DMS153 treated with DMSO at 0.1 percent for 48 hours (cell line): ENCODE results near the gene DLX3.
A peak's percentile ranks its signal among the peaks of the same experiment; 100 is the strongest.
"Not testable (repeated sequence)": the region's sequence is repeated elsewhere in the genome, so short reads cannot be mapped to it uniquely, and the experiment has no call there.

ENCODE experiments used
- DNase-seq: peaks from one replicate; lab custom pipeline; 2025; ENCODE audit not compliant: unreplicated experiment; lab: John Stamatoyannopoulos, UW

The DLX3 gene

GRCh38 chr17:49995055-49995738 lies at the start of gene DLX3:
Gene DLX3 (minus strand): TSS chr17:49995224. CDS start chr17:49994998, 226 bp downstream.
- DNase-seq, result peak; percentile 21

GRCh38 chr17:50044483-50044882 lies 49.5 kb upstream of the DLX3 start:
- no peak for DNase-seq

- no peak for DNase-seq
Observed at GRCh38 chr17:50043290-50044148, 48.5 kb upstream of the DLX3 start.

GRCh38 chr17:50042211-50042610 lies 47.2 kb upstream of the DLX3 start:
- no peak for DNase-seq

- not testable (repeated sequence) for DNase-seq
Observed at GRCh38 chr17:50040496-50040895, 45.5 kb upstream of the DLX3 start.

GRCh38 chr17:50039058-50039457 lies 44.0 kb upstream of the DLX3 start:
- no peak for DNase-seq

GRCh38 chr17:50037321-50038107 lies 42.5 kb upstream of the DLX3 start:
- DNase-seq, result no peak

- DNase-seq, result no peak
Observed at GRCh38 chr17:50036455-50037261, 41.6 kb upstream of the DLX3 start.

- no peak for DNase-seq
Observed at GRCh38 chr17:50035945-50036344, 40.9 kb upstream of the DLX3 start.

GRCh38 chr17:50035421-50035879 lies 40.4 kb upstream of the DLX3 start:
- no peak for DNase-seq

GRCh38 chr17:50034498-50035364 lies 39.7 kb upstream of the DLX3 start:
- DNase-seq, result no peak

- DNase-seq, result no peak
Observed at GRCh38 chr17:50033316-50033715, 38.3 kb upstream of the DLX3 start.

- no peak for DNase-seq
Observed at GRCh38 chr17:50029185-50029584, 34.2 kb upstream of the DLX3 start.

- no peak for DNase-seq
Observed at GRCh38 chr17:50028736-50029120, 33.7 kb upstream of the DLX3 start.

GRCh38 chr17:50027881-50028735 lies 33.1 kb upstream of the DLX3 start:
- DNase-seq, result no peak

GRCh38 chr17:50027172-50027880 lies 32.3 kb upstream of the DLX3 start:
- no peak for DNase-seq

GRCh38 chr17:50026837-50027171 lies 31.8 kb upstream of the DLX3 start:
- DNase-seq, result peak; percentile 78

GRCh38 chr17:50026046-50026675 lies 31.1 kb upstream of the DLX3 start:
- DNase-seq, result no peak
